Measurements from ENCODE around the gene CYP4F11. TPM values are rescaled to one million over a fixed set of nuclear protein-coding genes. Genes with fewer than 3 reads are reported as not detected.

CYP4F11 gene
- total RNA-seq, 6 donors from 2014 or later: 0.26 to 3.1 (median 2.1) TPM; not detected in 1

- WGBS, 2 donors: 90 to 92% methylated on average over 2 to 3 of the region's 3 CpGs
- Histone ChIP-seq H3K9me3 (no peaks in the 10 kb centered on the region), H3K27me3 (peaks cover 0 to 5% (median 0%) of the 10 kb centered on the region in 4 donors), H3K27ac (no peak within 1 kb of the TSS), H3K4me3 (no peak within 1 kb of the TSS), H3K4me1 (peaks cover 0 to 5% (median 0%) of the 10 kb centered on the region in 4 donors), H3K36me3 (no peaks in the 10 kb centered on the region)
- no peak for ATAC-seq (ENCODE audit: low FRiP score in 2 of 2)
- peak in 1 of 2 donors; percentile 46 for DNase-seq
- TF ChIP-seq POLR2A (IDR thresholded peaks at IDR 0.05): no peak
- no peak for TF ChIP-seq EP300 (IDR thresholded peaks at IDR 0.05)
Observed at GRCh38 chr19:15897738-15898276, 36.5 kb downstream of the CYP4F11 start, which contains the start of gene CYP4F2. Gene CYP4F2 (minus strand): TSS chr19:15898074. CDS start chr19:15897611, 463 bp downstream.

- WGBS, 2 donors: 79 to 93% methylated on average over 11 to 15 of the region's 16 CpGs
- H3K27ac ChIP-seq: no peak overlapping the region
- ATAC-seq (ENCODE audit: low FRiP score in 2 of 2) (peak in 1 of 2 donors; percentile 23), DNase-seq (peak in 1 of 2 donors; percentile 29)
- TF ChIP-seq POLR2AphosphoS5 (IDR thresholded peaks at IDR 0.05): no peak
- no peak for TF ChIP-seq EP300 (IDR thresholded peaks at IDR 0.05)
- TF ChIP-seq CTCF (IDR thresholded peaks at IDR 0.05): no peak
- TF ChIP-seq POLR2A (IDR thresholded peaks at IDR 0.05): no peak
- no peaks in the 10 kb centered on the region for H3K36me3 ChIP-seq
- peaks cover 0 to 5% (median 0%) of the 10 kb centered on the region in 4 donors for H3K27me3 ChIP-seq
- H3K4me3 ChIP-seq: no peak overlapping the region
- peaks cover 0 to 5% (median 0%) of the 10 kb centered on the region in 4 donors for H3K4me1 ChIP-seq
- H3K9me3 ChIP-seq: no peaks in the 10 kb centered on the region
Observed at GRCh38 chr19:15897026-15897737, 37.1 kb downstream of the CYP4F11 start.

- no peak overlapping the region for H3K4me3 ChIP-seq
- H3K27me3 ChIP-seq: peaks cover 0 to 5% (median 0%) of the 10 kb centered on the region in 4 donors
- DNase-seq (no peak), ATAC-seq (ENCODE audit: low FRiP score in 2 of 2) (no peak)
- H3K27ac ChIP-seq: no peak overlapping the region
- H3K9me3 ChIP-seq: no peaks in the 10 kb centered on the region
- no peaks in the 10 kb centered on the region for H3K36me3 ChIP-seq
- peaks cover 0 to 5% (median 0%) of the 10 kb centered on the region in 4 donors for H3K4me1 ChIP-seq
- no peak for TF ChIP-seq POLR2AphosphoS5 (IDR thresholded peaks at IDR 0.05)
- TF ChIP-seq EP300 (IDR thresholded peaks at IDR 0.05): no peak
- TF ChIP-seq POLR2A (IDR thresholded peaks at IDR 0.05): no peak
- no peak for TF ChIP-seq CTCF (IDR thresholded peaks at IDR 0.05)
- WGBS, 2 donors: 67 to 82% methylated on average over 4 of the region's 4 CpGs
Observed at GRCh38 chr19:15895876-15896430, 38.4 kb downstream of the CYP4F11 start.

GRCh38 chr19:15894359-15894758, 40.0 kb downstream of the CYP4F11 start:
- Histone ChIP-seq H3K36me3 (no peaks in the 10 kb centered on the region), H3K27me3 (no peaks in the 10 kb centered on the region), H3K27ac (no peak overlapping the region), H3K4me3 (no peak overlapping the region), H3K4me1 (no peaks in the 10 kb centered on the region), H3K9me3 (no peaks in the 10 kb centered on the region)
- WGBS, 2 donors: 71 to 88% methylated on average over 2 of the region's 2 CpGs
- TF ChIP-seq CTCF (IDR thresholded peaks at IDR 0.05): no peak
- no peak for TF ChIP-seq EP300 (IDR thresholded peaks at IDR 0.05)
- TF ChIP-seq POLR2AphosphoS5 (IDR thresholded peaks at IDR 0.05): no peak
- TF ChIP-seq POLR2A (IDR thresholded peaks at IDR 0.05): no peak
- ATAC-seq (ENCODE audit: low FRiP score in 2 of 2) (no peak), DNase-seq (no peak)

GRCh38 chr19:15893477-15893876, 40.9 kb downstream of the CYP4F11 start:
- H3K9me3 ChIP-seq: no peaks in the 10 kb centered on the region
- TF ChIP-seq CTCF (IDR thresholded peaks at IDR 0.05) (no peak), POLR2A (IDR thresholded peaks at IDR 0.05) (no peak), EP300 (IDR thresholded peaks at IDR 0.05) (no peak), POLR2AphosphoS5 (IDR thresholded peaks at IDR 0.05) (no peak)
- no peaks in the 10 kb centered on the region for H3K27me3 ChIP-seq
- no peaks in the 10 kb centered on the region for H3K4me1 ChIP-seq
- H3K36me3 ChIP-seq: no peaks in the 10 kb centered on the region
- peak in 1 of 2 donors; percentile 18 for DNase-seq
- ATAC-seq (ENCODE audit: low FRiP score in 2 of 2): no peak
- H3K27ac ChIP-seq: no peak overlapping the region
- no peak overlapping the region for H3K4me3 ChIP-seq
- WGBS, 2 donors: 64 to 65% methylated on average over 5 to 7 of the region's 7 CpGs

Measured in upper lobe of left lung (tissue), 6 donors.